B cell (primary cell): Measurements from ENCODE around the gene NKX3-2.

Source experiments
- CTCF ChIP-seq: fragments of 200-600 bp; IDR thresholded peaks from one replicate; pipeline ENCODE4 v1.8.0; 2022; ENCODE audit warnings: antibody characterized with exemption, mild to moderate bottlenecking
- EZH2 ChIP-seq: IDR thresholded peaks from 2 replicates; pipeline ENCODE4 v1.6.1; 2012; ENCODE audit warnings: borderline replicate concordance, low read depth, mild to moderate bottlenecking, moderate library complexity, low read length; ENCODE audit not compliant: insufficient read depth, poor library complexity, severe bottlenecking

- TF ChIP-seq CTCF (no peak), EZH2 (peak; percentile 60)
Observed at GRCh38 chr4:13538427-13538973, 5.8 kb downstream of the NKX3-2 start.
